GF-D8 (cell line): ENCODE data around the gene AMN1.
"Not testable (repeated sequence)": the region's sequence is repeated elsewhere in the genome, so short reads cannot be mapped to it uniquely, and the experiment has no call there.

Experiments used
- DNase-seq: peaks from one replicate; lab custom pipeline; 2025; lab: John Stamatoyannopoulos, UW

The AMN1 gene

GRCh38 chr12:31733549-31734432 is 5.0 kb upstream of the AMN1 start:
- peak; percentile 27 for DNase-seq

DNA sequence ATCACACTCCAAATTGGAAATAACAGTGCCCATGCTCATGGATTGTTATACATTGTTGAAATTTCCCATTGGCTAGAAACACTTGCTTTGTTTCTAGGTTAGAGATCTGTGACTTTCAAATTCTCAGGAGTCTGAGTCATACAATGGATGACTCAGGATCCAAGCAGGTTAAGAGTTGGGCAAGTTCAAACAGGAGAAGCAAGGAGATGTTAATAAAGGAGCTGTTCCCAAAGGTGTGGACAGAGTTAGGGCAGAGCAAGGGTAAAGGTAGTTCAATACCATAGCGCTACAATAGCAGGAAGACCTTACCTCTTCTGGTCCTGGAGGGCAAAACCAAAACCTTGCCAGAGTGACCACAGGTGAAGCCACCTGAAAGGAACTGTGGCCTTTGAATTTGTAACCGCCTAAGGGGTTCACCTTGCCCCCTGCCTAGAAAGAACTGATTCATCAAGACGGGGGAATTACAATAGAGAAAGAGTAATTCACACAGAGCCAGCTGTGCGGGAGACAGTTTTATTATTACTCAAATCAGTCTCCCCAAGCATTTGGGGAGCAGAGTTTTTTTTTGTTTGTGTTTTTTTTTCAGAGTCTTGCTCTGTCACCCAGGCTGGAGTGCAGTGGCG is 4.2 kb upstream of the AMN1 start:
- no peak for DNase-seq

DNA sequence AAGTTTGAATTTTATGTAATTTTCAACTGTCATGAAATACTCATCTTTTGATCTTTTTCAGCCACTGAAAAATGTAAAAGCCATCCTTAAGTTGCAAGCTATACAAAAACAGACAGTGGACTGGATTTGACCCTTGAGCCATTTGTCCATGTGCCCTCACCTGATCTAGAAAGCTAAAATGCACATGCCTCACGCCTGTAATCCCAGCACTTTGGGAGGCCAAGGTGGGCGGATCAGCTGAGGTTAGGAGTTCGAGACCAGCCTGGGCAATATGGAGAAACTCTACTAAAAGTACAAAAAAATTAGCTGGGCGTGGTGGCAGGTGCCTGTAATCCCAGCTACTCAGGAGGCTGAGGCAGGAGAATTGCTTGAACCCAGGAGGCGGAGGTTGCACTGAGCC is 2.4 kb upstream of the AMN1 start:
- not testable (repeated sequence) for DNase-seq

GRCh38 chr12:31729705-31730104 is 884 bp upstream of the AMN1 start:
- no peak for DNase-seq

DNA sequence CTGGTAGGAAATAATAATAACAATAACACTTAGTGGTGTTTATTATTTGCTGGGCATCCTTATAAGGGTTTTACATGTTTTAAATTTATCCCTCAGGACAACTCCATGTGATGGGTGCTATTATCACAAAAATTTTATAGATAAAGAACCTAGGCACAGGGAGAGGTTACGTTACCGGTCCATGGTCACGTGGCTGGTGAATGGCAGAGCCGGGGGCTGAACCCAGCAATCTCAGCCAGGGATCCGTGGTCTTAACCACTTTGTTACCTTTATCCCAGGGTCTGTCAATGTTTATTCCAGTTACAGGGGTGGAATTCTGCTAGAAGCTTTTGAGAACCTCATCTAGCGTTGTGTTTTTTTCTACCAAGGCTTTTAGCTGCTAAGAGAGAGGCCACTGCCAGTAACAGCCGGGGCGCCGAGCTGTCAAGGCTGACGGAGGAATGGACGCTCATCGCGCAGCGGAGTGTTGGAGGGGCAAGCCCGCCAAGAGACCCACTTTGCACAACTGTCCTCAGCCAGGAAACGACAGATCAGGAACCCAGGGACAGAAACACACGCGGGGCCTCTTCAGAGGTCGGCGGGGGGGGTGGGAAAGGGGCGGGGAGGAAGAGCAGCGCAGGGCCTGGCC is 418 bp downstream of the AMN1 start:
- no peak for DNase-seq

DNA sequence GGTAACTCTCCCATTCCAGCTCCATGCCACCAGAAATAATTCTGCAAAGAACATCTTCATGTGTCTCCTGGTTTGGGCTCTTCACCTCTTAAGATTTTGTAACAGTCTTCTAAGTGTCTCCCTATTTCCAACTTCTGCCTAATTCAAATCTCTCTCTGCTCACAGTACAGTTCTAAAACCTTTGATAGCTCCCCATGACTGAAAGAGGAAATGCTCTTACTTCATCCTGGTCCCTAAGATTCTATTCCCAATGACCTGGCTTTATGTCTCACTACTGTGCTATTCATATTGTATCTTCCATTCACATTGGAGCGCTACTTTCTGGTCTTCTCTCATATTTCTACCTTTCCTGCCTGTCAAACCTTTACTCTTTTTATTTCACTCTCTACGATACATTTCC is 1.6 kb downstream of the AMN1 start:
- DNase-seq = no peak

DNA sequence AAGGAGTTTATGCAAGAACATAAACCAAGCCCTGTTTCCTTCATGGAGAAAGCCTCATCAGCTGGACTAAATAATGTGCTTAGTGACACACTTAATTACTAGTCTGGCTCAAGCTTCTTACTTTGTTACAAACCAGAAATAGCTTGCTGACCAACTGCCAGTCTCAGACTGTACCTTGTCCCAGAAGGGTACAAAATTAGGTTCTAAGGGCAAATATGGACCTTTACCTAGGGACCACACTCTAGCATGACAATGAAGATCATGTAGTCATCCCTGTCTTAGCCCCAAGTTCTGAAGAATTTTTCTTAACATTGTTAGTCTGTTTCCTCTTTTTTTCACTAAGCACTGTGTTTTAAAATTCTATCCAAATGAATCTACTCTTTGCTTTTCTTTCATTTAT is 2.2 kb downstream of the AMN1 start:
- DNase-seq = no peak

GRCh38 chr12:31724557-31724956 is 4.3 kb downstream of the AMN1 start:
- no peak for DNase-seq

DNA sequence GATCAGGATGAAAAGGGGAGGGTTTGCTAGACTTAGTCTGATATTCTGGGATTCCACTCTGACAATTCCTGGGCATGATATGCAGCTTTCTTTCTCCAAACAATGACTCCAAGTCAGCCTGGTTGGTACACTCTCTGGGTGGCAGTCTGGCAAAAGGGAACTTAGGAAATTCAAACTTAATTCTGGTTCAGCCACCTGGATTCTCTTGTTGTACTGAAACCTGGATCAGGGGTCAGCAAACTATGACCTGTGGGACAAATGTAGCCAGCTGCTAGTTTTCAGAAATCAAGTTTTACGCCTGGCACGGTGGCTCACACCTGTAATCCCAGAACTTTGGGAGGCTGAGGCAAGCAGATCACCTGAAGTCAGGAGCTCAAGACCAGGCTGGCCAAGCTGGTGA is 6.2 kb downstream of the AMN1 start:
- no peak for DNase-seq

- DNase-seq = not testable (repeated sequence)
Measured at GRCh38 chr12:31718542-31719198, 10.2 kb downstream of the AMN1 start.

DNA sequence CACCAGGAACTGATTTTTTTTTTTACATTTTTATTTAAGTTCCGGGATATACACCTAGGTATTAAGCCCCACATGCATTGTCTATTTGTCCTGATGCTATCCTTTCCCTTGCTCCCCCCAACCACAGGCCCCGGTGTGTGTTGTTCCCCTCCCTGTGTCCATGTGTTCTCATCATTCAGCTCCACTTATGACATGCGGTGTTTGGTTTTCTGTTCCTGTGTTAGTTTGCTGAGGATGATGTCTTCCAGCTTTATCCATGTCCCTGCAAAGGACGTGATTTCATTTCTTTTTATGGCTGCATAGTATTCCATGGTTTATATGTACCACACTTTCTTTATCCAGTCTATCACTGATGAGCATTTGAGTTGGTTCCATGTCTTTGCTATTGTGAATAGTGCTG is 11.8 kb downstream of the AMN1 start:
- not testable (repeated sequence) for DNase-seq

DNA sequence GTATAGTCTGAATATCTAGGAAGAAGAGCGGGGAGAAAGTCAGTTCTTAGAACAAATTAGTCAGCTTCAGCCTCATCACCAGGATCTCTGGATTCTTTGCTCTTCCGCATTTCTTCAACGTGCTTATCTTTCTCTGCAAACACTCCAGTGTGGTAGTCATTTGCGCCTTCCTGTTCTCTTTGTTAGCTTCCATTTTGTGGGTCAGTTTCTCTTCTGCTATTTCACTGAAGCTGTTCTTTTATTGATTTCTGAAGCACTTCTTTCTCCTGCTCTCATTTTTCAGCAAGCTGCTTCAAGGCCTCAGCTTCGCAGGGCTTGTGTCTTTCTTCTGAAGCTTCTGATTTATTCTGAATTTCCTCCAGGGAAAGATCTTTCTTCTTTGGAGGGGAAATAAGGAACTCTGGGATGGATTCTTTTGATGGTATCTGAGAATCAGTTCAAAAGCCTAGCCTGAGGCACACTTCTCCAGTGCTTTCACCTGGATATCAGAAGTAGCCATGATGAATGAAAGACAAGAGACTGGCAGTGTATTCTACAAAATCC is 13.5 kb downstream of the AMN1 start:
- peak; percentile 88 for DNase-seq

GRCh38 chr12:31714406-31715271 is 14.2 kb downstream of the AMN1 start:
- no peak for DNase-seq

- DNase-seq = no peak
Measured at GRCh38 chr12:31712877-31713276, 15.9 kb downstream of the AMN1 start.

DNA sequence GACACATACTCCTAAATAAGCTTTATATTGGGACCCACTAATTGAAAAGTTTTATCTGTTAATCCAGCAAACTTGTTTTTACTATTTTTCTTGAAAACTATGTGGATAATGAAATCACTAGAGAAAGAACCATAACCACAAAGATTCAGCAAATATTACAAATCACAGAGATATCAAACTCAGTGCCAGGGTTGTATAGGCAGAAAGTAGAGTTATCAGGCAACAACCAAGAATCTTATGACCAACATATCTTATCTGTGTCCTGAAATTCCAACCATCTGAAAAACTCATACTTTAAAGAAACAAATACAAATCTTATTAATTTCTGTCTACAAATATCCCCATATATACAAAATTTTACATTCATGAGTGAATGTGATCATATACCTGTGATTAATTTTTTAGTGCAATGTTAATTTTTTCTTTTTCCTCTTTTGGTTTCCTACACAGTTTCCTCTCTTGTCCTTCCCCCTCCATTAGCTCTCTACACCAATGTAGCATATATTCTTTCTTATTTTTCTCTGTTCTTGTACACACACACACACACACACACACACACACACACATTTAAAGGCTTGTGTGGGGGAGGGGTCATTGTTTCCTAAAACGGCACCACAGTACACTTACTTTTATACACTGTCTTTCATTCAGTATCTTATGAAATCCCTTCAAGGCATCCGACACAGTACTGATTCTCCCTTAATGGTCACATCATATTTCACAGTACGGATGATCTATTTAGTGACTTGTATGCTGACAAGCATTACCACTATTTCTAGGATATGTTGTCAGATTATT is 18.6 kb downstream of the AMN1 start:
- no peak for DNase-seq

DNA sequence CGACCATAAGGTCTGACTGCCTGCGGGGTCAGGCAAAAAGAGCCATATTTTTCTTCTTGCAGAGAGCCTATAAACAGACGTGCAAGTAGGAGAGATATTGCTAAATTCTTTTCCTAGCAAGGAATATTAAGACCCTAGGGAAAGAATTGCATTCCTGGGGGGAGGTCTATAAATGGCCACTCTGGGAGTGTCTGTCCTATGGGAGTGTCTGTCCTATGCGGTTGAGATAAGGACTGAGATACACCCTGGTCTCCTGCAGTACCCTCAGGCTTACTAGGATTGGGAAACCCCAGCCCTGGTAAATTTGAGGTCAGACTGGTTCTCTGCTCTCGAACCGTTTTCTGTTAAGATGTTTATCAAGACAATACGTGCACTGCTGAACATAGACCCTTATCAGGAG is 20.7 kb downstream of the AMN1 start:
- DNase-seq = peak; percentile 5

DNA sequence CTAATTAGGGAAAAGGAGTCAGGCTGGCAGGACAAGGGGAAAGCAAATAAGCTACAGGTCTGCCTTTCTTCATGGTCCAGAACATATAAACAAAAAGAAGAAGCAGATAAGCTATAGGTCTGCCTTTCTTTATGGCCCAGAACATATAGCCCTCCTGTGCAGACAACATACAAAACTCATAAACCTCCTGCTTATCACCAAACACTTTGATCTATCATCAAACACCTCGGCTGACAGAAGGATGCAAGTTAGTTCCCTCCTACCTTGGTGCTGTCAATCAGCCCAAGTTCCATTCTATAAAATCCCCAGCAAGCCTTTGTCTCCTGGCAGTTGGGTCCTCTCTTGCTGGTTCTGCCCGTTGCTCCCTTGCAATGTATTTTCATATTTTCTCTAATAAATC is 23.2 kb downstream of the AMN1 start:
- DNase-seq = no peak

- no peak for DNase-seq
Measured at GRCh38 chr12:31702047-31702446, 26.8 kb downstream of the AMN1 start.

GRCh38 chr12:31689921-31690320 is 38.9 kb downstream of the AMN1 start:
- DNase-seq = not testable (repeated sequence)

- peak; percentile 98 for DNase-seq
Measured at GRCh38 chr12:31687101-31687527, 41.7 kb downstream of the AMN1 start.
